Liver (tissue), 9 donors: ENCODE measurements around the gene FAM227B. TPM values are rescaled to one million over a fixed set of nuclear protein-coding genes. Genes with fewer than 3 reads are reported as not detected.

Source experiments
- DNase-seq: peaks from one replicate; pipeline ENCODE4 v3.0.0-alpha.2; 2017; ENCODE audit warnings: low spot score
- H3K27ac ChIP-seq, 2 donors: one replicate each; pipeline ENCODE4 v1.7.0; 2013; ENCODE audit warnings: inconsistent platforms in 2 of 2, low read length in 2 of 2, control low read depth in 1 of 2, low read depth in 1 of 2, mild to moderate bottlenecking in 1 of 2
- H3K27me3 ChIP-seq, 4 donors: one replicate each; pipeline versions ENCODE4 v1.6.1 to v1.7.0; 2013; ENCODE audit warnings: low read length in 3 of 4, inconsistent platforms in 1 of 4, mild to moderate bottlenecking in 1 of 4, moderate library complexity in 1 of 4; ENCODE audit not compliant: control insufficient read depth in 4 of 4, insufficient read depth in 4 of 4
- H3K36me3 ChIP-seq, 4 donors: one replicate each; pipeline versions ENCODE4 v1.6.1 to v1.7.0; 2013; ENCODE audit warnings: low read length in 3 of 4, mild to moderate bottlenecking in 3 of 4, low read depth in 1 of 4, moderate library complexity in 1 of 4; ENCODE audit not compliant: control insufficient read depth in 4 of 4, insufficient read depth in 3 of 4
- H3K4me1 ChIP-seq, 4 donors: one replicate each; pipeline versions ENCODE4 v1.6.1 to v1.7.0; 2013; ENCODE audit warnings: low read length in 3 of 4, mild to moderate bottlenecking in 3 of 4, moderate library complexity in 1 of 4; ENCODE audit not compliant: control insufficient read depth in 4 of 4, insufficient read depth in 4 of 4
- H3K4me3 ChIP-seq, 3 donors: one replicate each; pipeline versions ENCODE4 v1.6.1 to v1.7.0; 2013; ENCODE audit warnings: low read length in 3 of 3, control low read depth in 1 of 3, low read depth in 1 of 3, mild to moderate bottlenecking in 1 of 3
- H3K9ac ChIP-seq, 2 donors: one replicate each; pipeline ENCODE4 v1.7.0; 2013; ENCODE audit warnings: low read length in 2 of 2, mild to moderate bottlenecking in 2 of 2, moderate library complexity in 2 of 2, control low read depth in 1 of 2, low read depth in 1 of 2
- H3K9me3 ChIP-seq, 4 donors: one replicate each; pipeline versions ENCODE4 v1.6.1 to v1.7.0; 2013; ENCODE audit warnings: low read length in 3 of 4; ENCODE audit not compliant: control insufficient read depth in 4 of 4
- ATF3 ChIP-seq: IDR thresholded peaks from 2 replicates; pipeline ENCODE4 v1.6.1; 2016; ENCODE audit warnings: antibody characterized with exemption
- CTCF ChIP-seq: fragments of 150-350 bp; IDR thresholded peaks from 2 replicates; pipeline ENCODE4 v1.5.1; 2017; ENCODE audit warnings: improper control_type of control experiment, low read depth, low read length; ENCODE audit not compliant: missing input control
- EGR1 ChIP-seq, 2 donors: IDR thresholded peaks; 2 replicates each; pipeline ENCODE4 v1.6.1; 2016 to 2018; ENCODE audit warnings: antibody characterized with exemption in 2 of 2, low read depth in 2 of 2
- FOXA1 ChIP-seq: IDR thresholded peaks from 2 replicates; pipeline ENCODE4 v1.6.1; 2016; ENCODE audit warnings: antibody characterized with exemption
- FOXA2 ChIP-seq: IDR thresholded peaks from 2 replicates; pipeline ENCODE4 v1.6.1; 2016; ENCODE audit warnings: antibody characterized with exemption
- GABPA ChIP-seq, 2 donors: IDR thresholded peaks in 1 of 2; conservative IDR thresholded peaks in 1 of 2; 2 replicates each; pipeline ENCODE4 v1.6.1; 2016; ENCODE audit warnings: antibody characterized with exemption in 2 of 2, mild to moderate bottlenecking in 1 of 2, moderate library complexity in 1 of 2
- HNF4A ChIP-seq, 2 donors: conservative IDR thresholded peaks; 2 replicates each; pipeline ENCODE4 v1.6.1; 2016; ENCODE audit warnings: antibody characterized with exemption in 2 of 2, mild to moderate bottlenecking in 2 of 2
- HNF4G ChIP-seq: IDR thresholded peaks from 2 replicates; pipeline ENCODE4 v1.6.1; 2016; ENCODE audit warnings: antibody characterized with exemption
- JUND ChIP-seq, 2 donors: IDR thresholded peaks; 2 replicates each; pipeline ENCODE4 v1.6.1; 2016; ENCODE audit warnings: antibody characterized with exemption in 2 of 2
- MAX ChIP-seq: IDR thresholded peaks from 2 replicates; pipeline ENCODE4 v1.6.1; 2016; ENCODE audit warnings: antibody characterized with exemption
- NR2F2 ChIP-seq: IDR thresholded peaks from 2 replicates; pipeline ENCODE4 v1.6.1; 2016; ENCODE audit warnings: antibody characterized with exemption
- RAD21 ChIP-seq, 2 donors: IDR thresholded peaks; 2 replicates each; pipeline ENCODE4 v1.6.1; 2016; ENCODE audit warnings: antibody characterized with exemption in 2 of 2, mild to moderate bottlenecking in 2 of 2
- REST ChIP-seq: IDR thresholded peaks from 2 replicates; pipeline ENCODE4 v1.6.1; 2016; ENCODE audit warnings: antibody characterized with exemption, mild to moderate bottlenecking
- RXRA ChIP-seq, 2 donors: IDR thresholded peaks; 2 replicates each; pipeline ENCODE4 v1.6.1; 2017 to 2018; ENCODE audit warnings: antibody characterized with exemption in 2 of 2, mild to moderate bottlenecking in 1 of 2
- SP1 ChIP-seq: IDR thresholded peaks from 2 replicates; pipeline ENCODE4 v1.6.1; 2018; ENCODE audit warnings: antibody characterized with exemption, mild to moderate bottlenecking
- TAF1 ChIP-seq: conservative IDR thresholded peaks from 2 replicates; pipeline ENCODE4 v1.6.1; 2016; ENCODE audit warnings: antibody characterized with exemption, mild to moderate bottlenecking
- YY1 ChIP-seq: IDR thresholded peaks from 2 replicates; pipeline ENCODE4 v1.6.1; 2016; ENCODE audit warnings: antibody characterized with exemption, mild to moderate bottlenecking
- ZBTB33 ChIP-seq: IDR thresholded peaks from 2 replicates; pipeline ENCODE4 v1.6.1; 2016; ENCODE audit warnings: antibody characterized with exemption
- WGBS: extraction: QIAGEN DNeasy Blood & Tissue Kit; methylation state at CpG from one replicate; pipeline ENCODE4 v1.1.7; 2013; 5-methylcytosine and 5-hydroxymethylcytosine counted together
- polyA plus RNA-seq, 2 donors: library from polyadenylated mRNA; stranded (reverse) in 1 of 2; unstranded in 1 of 2; fragments of 200-250 nt in 1 of 2; fragments of >200 nt in 1 of 2; fragmentation: Nextera tagmentation in 1 of 2; extraction: Ambion mirVana in 1 of 2; gene quantifications; one replicate each; pipeline versions ENCODE4 v1.2.1 to v1.2.3, GENCODE V29; 2013 to 2015
- total RNA-seq, 2 donors: library from RNA; depleted of rRNA; stranded (reverse); fragments of >200 nt; gene quantifications; one replicate each; pipeline ENCODE4 v1.2.3, GENCODE V29; 2014
- donor health status: healthy.
- donor health status: healthy.
- donor health status: healthy.
- donor health status: healthy.
- donor health status: healthy.

FAM227B gene
- total and polyA plus RNA-seq, 4 donors, result 1.3 to 5.1 (median 3.8) TPM

GRCh38 chr15:49627407-49627877 is 6.8 kb upstream of the FAM227B start (continued):
- TF ChIP-seq HNF4A (conservative IDR thresholded peaks at IDR 0.05) (no peak), JUND (IDR thresholded peaks at IDR 0.05) (no peak)

GRCh38 chr15:49625460-49626036 is 4.9 kb upstream of the FAM227B start:
- H3K9ac ChIP-seq, result no peak overlapping the region
- no peak overlapping the region for H3K27ac ChIP-seq
- WGBS, result 98% methylated on average over 5 of the region's 5 CpGs
- no peak overlapping the region for H3K4me3 ChIP-seq
- H3K27me3 ChIP-seq, result no peaks in the 10 kb centered on the region
- H3K4me1 ChIP-seq, result peaks cover 0 to 10% (median 4%) of the 10 kb centered on the region in 4 donors
- no peak for DNase-seq
- TF ChIP-seq RXRA (IDR thresholded peaks at IDR 0.05) (no peak), FOXA2 (no peak), MAX (no peak), TAF1 (no peak), RAD21 (IDR thresholded peaks at IDR 0.05) (no peak), HNF4G (no peak), GABPA (IDR thresholded peaks at IDR 0.05 in 1 of 2, conservative IDR thresholded peaks at IDR 0.05 in 1 of 2) (no peak), FOXA1 (no peak), CTCF (no peak), HNF4A (conservative IDR thresholded peaks at IDR 0.05) (no peak), EGR1 (IDR thresholded peaks at IDR 0.05; ENCODE audit: low read depth in 2 of 2) (no peak), JUND (IDR thresholded peaks at IDR 0.05) (no peak), ATF3 (no peak), NR2F2 (no peak)
- H3K9me3 ChIP-seq, result peaks cover 0 to 6% (median 0%) of the 10 kb centered on the region in 4 donors
- peaks cover 2 to 21% (median 10%) of the 10 kb centered on the region in 4 donors for H3K36me3 ChIP-seq

- peaks cover 2 to 15% (median 5%) of the 10 kb centered on the region in 4 donors for H3K4me1 ChIP-seq
- no peak for DNase-seq
- peaks cover 0 to 6% (median 0%) of the 10 kb centered on the region in 4 donors for H3K9me3 ChIP-seq
- peaks cover 2 to 17% (median 10%) of the 10 kb centered on the region in 4 donors for H3K36me3 ChIP-seq
- H3K4me3 ChIP-seq, result no peak overlapping the region
- WGBS, result 79% methylated on average over 2 of the region's 2 CpGs
- H3K27me3 ChIP-seq, result no peaks in the 10 kb centered on the region
- no peak overlapping the region for H3K27ac ChIP-seq
- H3K9ac ChIP-seq, result no peak overlapping the region
- TF ChIP-seq HNF4A (conservative IDR thresholded peaks at IDR 0.05) (no peak), CTCF (no peak), YY1 (no peak), FOXA1 (no peak), SP1 (no peak), EGR1 (IDR thresholded peaks at IDR 0.05; ENCODE audit: low read depth in 2 of 2) (no peak), GABPA (IDR thresholded peaks at IDR 0.05 in 1 of 2, conservative IDR thresholded peaks at IDR 0.05 in 1 of 2) (no peak), HNF4G (no peak), REST (no peak), RAD21 (IDR thresholded peaks at IDR 0.05) (no peak), ATF3 (no peak), ZBTB33 (no peak), MAX (no peak), JUND (IDR thresholded peaks at IDR 0.05) (no peak), TAF1 (no peak), NR2F2 (no peak), FOXA2 (no peak)
Measured at GRCh38 chr15:49624056-49624455, 3.4 kb upstream of the FAM227B start.
